Stimulated activated CD8-positive, alpha-beta memory T cell treated with anti-CD3 and anti-CD28 coated beads, Interleukin-7, amount 100 ng/mL, for 48 hours (primary cell): ENCODE measurements around the gene ACBD5.
"Not testable (repeated sequence)": the region's sequence is repeated elsewhere in the genome, so short reads cannot be mapped to it uniquely, and the experiment has no call there.

Experiments
- DNase-seq, 2 donors: peaks; one replicate each; pipeline ENCODE4 v3.0.0-alpha.2; 2020; ENCODE audit warnings: low read depth in 1 of 2; ENCODE audit errors: extremely low read depth in 1 of 2

Gene ACBD5

DNA sequence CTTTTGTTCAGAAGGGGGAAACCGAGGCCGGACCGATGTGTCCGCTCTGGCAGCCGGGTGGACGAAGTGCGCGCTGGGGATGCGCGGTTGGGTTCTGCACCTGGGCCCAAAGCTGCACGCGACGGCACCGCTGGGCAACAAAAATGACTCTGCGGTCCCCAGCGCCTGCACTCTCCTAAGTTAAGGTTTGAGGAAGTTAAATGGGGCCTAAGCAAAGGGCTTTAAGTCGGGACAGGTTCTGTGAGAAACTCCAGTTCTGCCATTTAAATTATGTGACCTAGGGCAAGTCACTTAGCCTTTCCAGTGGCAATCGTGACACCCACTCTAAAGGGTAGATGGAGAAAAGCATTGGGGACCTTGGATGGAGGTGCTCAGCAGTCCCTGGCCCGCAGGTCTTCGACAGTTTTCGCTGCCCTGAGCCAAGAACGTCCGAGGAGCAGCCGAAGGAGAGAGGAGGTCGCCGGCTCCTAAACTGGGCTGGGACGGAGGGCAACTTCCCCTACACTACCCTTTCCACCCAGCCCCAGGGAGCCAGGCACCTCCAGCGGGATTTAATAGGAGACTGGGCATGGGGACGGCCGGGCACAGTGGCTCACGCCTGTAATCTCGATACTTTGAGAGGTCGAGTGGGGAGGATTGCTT is 534 bp upstream of the ACBD5 start:
- no peak for DNase-seq

- DNase-seq: not testable (repeated sequence)
Measured at GRCh38 chr10:27237531-27237930, 3.1 kb downstream of the ACBD5 start.

GRCh38 chr10:27236589-27237128 is 3.9 kb downstream of the ACBD5 start:
- DNase-seq: not testable (repeated sequence)

DNA sequence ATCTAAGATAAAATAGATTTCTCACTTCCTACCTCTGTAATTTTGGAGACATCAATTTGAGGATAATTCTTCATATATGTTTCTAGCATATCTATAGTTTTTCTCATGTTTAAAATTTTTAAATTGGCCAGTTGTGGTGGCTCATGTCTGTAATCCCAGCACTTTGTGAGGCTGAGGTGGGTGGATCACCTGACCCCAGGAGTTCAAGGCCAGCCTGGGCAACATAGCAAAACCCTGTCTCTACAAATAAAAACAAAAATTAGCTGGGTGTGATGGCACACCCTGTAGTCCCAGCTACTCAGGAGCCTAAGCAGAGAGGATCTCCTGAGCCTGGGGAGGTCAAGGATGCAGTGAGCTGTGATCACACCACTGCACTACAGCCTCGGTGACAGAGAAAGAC is 4.9 kb downstream of the ACBD5 start:
- no peak for DNase-seq

DNA sequence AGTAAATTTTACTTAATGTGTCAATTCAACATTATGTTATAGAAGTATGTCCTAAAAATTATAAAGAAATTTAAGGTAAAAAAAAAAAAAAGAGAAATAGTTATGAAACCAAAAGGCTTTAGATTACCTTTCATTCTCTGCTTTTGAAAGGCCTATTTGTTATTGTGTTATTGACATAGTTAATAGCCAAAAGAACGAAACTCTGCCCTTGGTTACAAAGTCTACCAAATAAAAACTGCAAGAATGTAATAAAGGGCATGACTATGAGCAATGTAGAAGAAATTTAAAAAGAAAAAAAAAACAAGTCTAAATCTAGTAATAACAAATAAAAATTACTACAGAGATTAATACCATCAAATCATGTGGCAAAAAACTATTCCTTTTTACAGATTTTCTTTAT is 10.6 kb downstream of the ACBD5 start:
- DNase-seq: no peak

GRCh38 chr10:27225642-27226257 is 14.8 kb downstream of the ACBD5 start:
- DNase-seq: no peak

DNA sequence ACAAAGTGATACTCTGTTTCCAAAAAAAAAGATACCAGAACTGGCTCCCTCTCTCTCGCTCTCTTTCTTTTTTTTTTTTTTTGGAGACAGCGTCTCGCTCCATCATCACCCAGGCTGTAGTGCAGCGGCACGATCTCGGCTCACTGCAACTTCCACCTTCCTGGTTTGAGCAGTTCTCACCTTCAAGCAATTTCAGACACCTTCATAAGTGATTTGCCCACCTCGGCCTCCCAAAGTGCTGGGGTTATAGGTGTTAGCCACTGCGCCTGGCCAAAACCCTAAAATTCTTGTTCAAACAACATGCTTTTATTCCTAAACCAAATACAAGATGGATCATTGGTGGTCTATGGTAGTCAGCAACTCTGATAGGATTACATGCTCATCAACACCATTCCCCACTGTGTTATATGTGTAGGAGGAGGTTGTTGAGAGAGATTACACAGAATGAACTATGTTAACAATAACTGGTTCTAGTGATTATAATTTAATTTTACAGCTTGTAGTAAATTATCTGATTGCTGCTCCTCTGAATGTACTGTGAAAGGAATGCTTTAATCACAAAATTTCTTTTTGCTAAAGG is 15.5 kb downstream of the ACBD5 start:
- DNase-seq: no peak

- DNase-seq: no peak
Measured at GRCh38 chr10:27223964-27224363, 16.6 kb downstream of the ACBD5 start.

GRCh38 chr10:27207350-27207749 is 33.2 kb downstream of the ACBD5 start:
- DNase-seq: no peak

DNA sequence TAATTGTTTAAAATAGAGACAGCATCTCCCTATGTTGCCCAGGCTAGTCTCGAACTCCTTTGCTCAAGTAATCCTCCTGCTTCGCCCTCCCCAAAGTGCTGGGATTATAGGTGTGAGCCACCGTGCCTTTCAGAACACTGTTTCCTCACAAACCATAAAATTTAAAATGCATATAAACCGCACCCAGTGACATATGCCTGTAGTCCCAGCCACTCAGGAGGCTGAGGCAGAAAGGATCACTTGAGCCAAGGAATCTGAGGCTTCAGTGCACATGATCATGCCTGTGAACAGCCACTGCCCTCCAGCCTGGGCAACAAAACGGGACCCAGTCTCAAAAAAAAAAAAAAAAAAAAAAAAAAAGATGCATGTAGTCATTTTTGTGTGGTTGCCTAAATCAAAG is 36.8 kb downstream of the ACBD5 start:
- DNase-seq: no peak

DNA sequence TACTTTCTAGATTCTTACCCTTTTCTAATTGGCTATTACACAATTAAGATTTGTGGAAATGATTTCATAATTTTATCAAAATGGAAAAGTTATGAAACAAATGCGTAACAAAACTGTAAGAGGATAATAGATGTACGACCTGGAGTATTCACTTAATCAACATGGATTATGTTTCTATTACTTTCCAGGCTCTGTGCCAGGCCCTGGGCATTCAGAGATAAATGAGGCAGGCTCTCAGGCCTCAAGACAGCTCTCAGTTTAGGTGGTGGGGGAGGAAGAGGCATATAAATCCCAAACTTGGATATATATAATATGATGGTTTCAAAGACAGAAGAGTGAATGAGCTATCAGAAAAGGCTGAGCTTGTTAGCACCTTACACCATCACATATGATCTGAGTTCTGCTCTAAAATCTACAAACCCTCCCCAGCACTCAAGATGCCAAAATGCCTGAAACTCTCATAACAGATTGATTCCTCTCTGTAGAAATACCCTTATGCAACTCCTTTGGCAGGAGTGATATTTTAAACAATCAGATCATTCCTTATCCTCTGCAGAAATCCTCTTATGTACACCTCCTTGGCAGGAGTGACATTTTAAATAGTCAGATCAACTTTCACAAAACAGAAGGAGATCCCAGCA is 42.5 kb downstream of the ACBD5 start:
- no peak for DNase-seq

DNA sequence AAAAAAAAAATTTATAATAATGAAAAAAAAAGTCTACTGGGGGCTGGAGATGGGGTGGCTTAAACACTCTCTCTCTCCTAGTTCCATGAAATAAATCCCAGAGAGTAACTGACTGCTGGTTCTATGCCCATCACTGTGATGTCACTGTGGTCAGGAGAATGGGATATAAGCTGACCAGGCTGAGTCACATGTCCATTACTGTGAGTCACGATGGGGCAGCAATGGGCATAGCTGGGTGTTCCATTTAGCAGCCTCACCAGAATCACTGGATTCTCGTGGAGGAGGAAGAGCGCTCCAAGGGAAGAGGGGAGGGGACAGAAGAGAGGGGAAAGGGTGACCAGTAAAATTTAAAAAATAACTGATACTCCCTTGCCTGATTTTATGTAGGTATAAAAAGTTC is 48.3 kb downstream of the ACBD5 start:
- no peak for DNase-seq

GRCh38 chr10:27190508-27190907 is 50.1 kb downstream of the ACBD5 start:
- DNase-seq: no peak

DNA sequence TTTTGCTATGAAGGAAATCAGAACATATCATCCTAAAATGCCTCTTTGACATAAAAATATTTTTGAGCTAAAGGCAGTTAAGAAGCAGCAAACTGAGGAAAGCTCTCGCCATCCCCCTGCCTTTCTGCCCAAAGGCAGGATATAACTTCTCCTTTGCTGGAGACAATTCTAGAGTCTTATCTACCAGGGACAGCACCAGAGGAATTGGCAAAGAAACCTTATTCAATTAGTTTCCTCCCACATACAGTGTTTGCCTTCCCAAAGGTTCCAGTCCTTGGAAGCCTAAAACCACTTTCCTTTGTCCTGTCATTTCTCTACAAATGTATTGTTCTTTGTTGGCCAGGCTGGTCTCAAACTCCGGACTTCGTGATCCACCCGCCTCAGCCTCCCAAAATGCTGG is 51.7 kb downstream of the ACBD5 start:
- DNase-seq: no peak

DNA sequence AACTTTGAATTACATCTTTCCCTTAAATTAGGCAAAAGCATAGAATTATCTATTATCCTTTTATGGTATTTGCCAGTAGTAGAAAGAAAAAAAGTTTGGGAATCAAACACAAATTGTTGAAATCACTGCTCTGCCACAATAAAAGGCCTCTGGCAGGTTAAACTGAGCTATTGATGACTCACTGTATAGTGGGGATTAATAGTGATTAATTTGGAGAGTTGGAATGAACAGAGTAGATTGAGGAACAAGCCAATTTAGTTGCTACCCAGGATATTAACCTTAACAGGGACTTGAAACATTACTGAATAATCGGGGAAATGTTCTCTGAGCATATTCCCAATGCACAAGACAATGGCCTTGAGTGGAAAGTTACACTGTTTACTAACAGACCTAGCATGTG is 52.3 kb downstream of the ACBD5 start:
- DNase-seq: no peak

- DNase-seq: no peak
Measured at GRCh38 chr10:27169849-27170248, 70.7 kb downstream of the ACBD5 start.

GRCh38 chr10:27158421-27158820 is 82.2 kb downstream of the ACBD5 start:
- no peak for DNase-seq

- DNase-seq: no peak
Measured at GRCh38 chr10:27157150-27157549, 83.4 kb downstream of the ACBD5 start.

DNA sequence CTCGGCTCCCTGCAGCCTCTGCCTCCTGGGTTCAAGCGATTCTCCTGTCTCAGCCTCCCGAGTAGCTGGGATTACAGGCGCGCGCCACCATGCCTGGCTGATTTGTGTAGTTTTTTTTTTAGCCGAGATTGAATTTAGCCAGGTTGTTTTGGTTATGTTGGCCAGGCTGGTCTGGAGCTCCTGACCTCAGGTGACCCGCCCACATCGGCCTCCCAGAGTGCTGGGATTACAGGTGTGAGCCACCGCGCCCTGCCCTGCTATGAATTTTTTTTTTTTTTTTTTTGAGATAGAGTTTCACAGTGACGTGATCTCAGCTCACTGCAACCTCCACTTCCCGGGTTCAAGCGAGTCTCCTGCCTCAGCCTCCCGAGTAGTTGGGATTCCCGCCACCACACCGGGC is 84.0 kb downstream of the ACBD5 start:
- not testable (repeated sequence) for DNase-seq

DNA sequence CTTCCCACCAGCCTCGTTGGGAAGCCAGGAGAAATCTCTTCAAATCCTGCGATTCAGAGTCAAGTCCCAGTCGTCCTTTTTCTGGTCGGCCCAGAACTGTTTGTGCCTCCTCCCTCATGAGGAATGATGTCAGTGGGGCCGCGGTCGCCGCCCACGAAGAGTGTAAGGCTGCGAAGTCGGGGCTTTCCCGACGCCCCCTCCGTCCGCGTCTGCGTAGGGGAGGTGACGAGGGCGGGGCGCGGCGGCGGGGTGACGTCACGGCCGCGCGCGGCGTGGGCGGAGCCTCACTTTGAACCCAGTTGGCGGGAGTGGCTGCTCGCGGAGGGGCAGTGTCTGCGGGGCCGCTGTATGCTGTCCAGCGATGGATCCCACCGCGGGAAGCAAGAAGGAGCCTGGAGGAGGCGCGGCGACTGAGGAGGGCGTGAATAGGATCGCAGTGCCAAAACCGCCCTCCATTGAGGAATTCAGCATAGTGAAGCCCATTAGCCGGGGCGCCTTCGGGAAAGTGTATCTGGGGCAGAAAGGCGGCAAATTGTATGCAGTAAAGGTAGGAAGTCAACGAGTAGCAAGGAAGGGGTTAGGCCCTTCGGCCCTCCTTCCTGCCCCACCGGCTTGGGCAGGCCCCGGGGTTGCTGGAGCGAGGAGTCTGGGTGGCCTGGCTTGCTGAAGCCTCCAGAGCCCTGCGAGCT is 85.4 kb downstream of the ACBD5 start, which contains the start of gene MASTL:
Gene MASTL (plus strand): TSS at position 287 of the 689 bp plus-strand sequence. CDS start 75 bp downstream, at position 362.
- peak; percentile 88 to 90 for DNase-seq

GRCh38 chr10:27153845-27154193 is 86.8 kb downstream of the ACBD5 start:
- no peak for DNase-seq
